HEK293 (cell line): ENCODE results near the gene NR2C2.

Source experiments
- CTCF ChIA-PET: fragments of 350-600 bp; formaldehyde crosslinking; extraction: SDS; loops from one replicate; lab custom pipeline; 2021; ENCODE audit warnings: antibody characterized with exemption; lab: Yijun Ruan, JAX
- POLR2A ChIA-PET: fragments of 300-600 bp; formaldehyde crosslinking; extraction: SDS; loops from one replicate; lab custom pipeline; 2020; ENCODE audit warnings: antibody characterized with exemption, inconsistent platforms; lab: Yijun Ruan, JAX
- H3K27ac ChIP-seq: fragments of 200-500 bp; sonication (Bioruptor generic); 2 replicates; pipeline ENCODE4 v1.5.1; 2014; ENCODE audit warnings: low read depth, low read length, control low read depth, inconsistent platforms; ENCODE audit errors: extremely low read depth
- H3K36me3 ChIP-seq, 2 experiments: fragments of 200-500 bp in 1 of 2; sonication (Bioruptor generic) in 1 of 2; 1 replicate in 1 of 2; 2 replicates in 1 of 2; pipeline ENCODE4 v1.5.1; 2014 to 2017; ENCODE audit warnings: inconsistent platforms in 2 of 2, low read length in 2 of 2; ENCODE audit not compliant: control insufficient read depth in 2 of 2, insufficient read depth in 1 of 2
- H3K4me1 ChIP-seq: fragments of 200-500 bp; sonication (Bioruptor generic); 2 replicates; pipeline ENCODE4 v1.5.1; 2014; ENCODE audit warnings: mild to moderate bottlenecking, low read length, inconsistent platforms; ENCODE audit not compliant: control insufficient read depth, insufficient read depth
- H3K4me3 ChIP-seq: 2 replicates; pipeline ENCODE4 v1.5.1; 2011; ENCODE audit warnings: low read depth, mild to moderate bottlenecking, control low read depth, low read length, moderate library complexity
- H3K9me3 ChIP-seq: fragments of 200-500 bp; sonication (Bioruptor generic); 2 replicates; pipeline ENCODE4 v1.5.1; 2014; ENCODE audit warnings: low read depth, low read length, inconsistent platforms; ENCODE audit not compliant: control insufficient read depth, insufficient read depth
- GLIS2 ChIP-seq: fragments of 450-650 bp; formaldehyde crosslinking; IDR thresholded peaks from 2 replicates; pipeline ENCODE4 v1.5.1; 2016; ENCODE audit warnings: missing biosample characterization, missing genetic modification characterization
- IKZF3 ChIP-seq: fragments of 450-650 bp; IDR thresholded peaks from 2 replicates; pipeline ENCODE4 v1.5.0; 2018; ENCODE audit warnings: missing biosample characterization, mild to moderate bottlenecking, missing genetic modification characterization, moderate library complexity
- PRDM1 ChIP-seq: fragments of 450-650 bp; formaldehyde crosslinking; IDR thresholded peaks from 2 replicates; pipeline ENCODE4; 2016; ENCODE audit warnings: missing biosample characterization, missing genetic modification characterization
- ZFP69B ChIP-seq: fragments of 450-650 bp; formaldehyde crosslinking; IDR thresholded peaks from 2 replicates; pipeline ENCODE4 v1.5.1; 2016; ENCODE audit warnings: missing biosample characterization, missing genetic modification characterization
- ZNF112 ChIP-seq: fragments of 450-650 bp; formaldehyde crosslinking; IDR thresholded peaks from 2 replicates; pipeline ENCODE4 v1.5.0; 2017; ENCODE audit warnings: missing biosample characterization, missing genetic modification characterization
- ZNF146 ChIP-seq: fragments of 450-650 bp; formaldehyde crosslinking; IDR thresholded peaks from 2 replicates; pipeline ENCODE4 v1.5.1; 2016; ENCODE audit warnings: missing biosample characterization, missing genetic modification characterization
- ZNF214 ChIP-seq: fragments of 450-650 bp; formaldehyde crosslinking; IDR thresholded peaks from 2 replicates; pipeline ENCODE4 v1.5.1; 2017; ENCODE audit warnings: missing biosample characterization, mild to moderate bottlenecking, missing genetic modification characterization, borderline replicate concordance
- ZNF324 ChIP-seq: fragments of 450-650 bp; formaldehyde crosslinking; IDR thresholded peaks from 2 replicates; pipeline ENCODE4 v1.5.1; 2016; ENCODE audit warnings: missing biosample characterization, missing genetic modification characterization
- ZNF404 ChIP-seq: fragments of 450-650 bp; formaldehyde crosslinking; IDR thresholded peaks from 2 replicates; pipeline ENCODE4 v1.5.1; 2017; ENCODE audit warnings: missing biosample characterization, missing genetic modification characterization
- ZNF501 ChIP-seq: fragments of 450-650 bp; formaldehyde crosslinking; IDR thresholded peaks from 2 replicates; pipeline ENCODE4 v1.5.1; 2016; ENCODE audit warnings: missing biosample characterization, missing genetic modification characterization
- ZNF544 ChIP-seq: fragments of 450-650 bp; formaldehyde crosslinking; IDR thresholded peaks from 2 replicates; pipeline ENCODE4 v1.5.0; 2017; ENCODE audit warnings: missing biosample characterization, missing genetic modification characterization
- ZNF623 ChIP-seq: fragments of 450-650 bp; formaldehyde crosslinking; IDR thresholded peaks from 2 replicates; pipeline ENCODE4 v1.5.1; 2016; ENCODE audit warnings: missing biosample characterization, missing genetic modification characterization
- ZNF629 ChIP-seq: fragments of 450-650 bp; formaldehyde crosslinking; IDR thresholded peaks from 2 replicates; pipeline ENCODE4 v1.5.1; 2017; ENCODE audit warnings: missing biosample characterization, missing genetic modification characterization
- ZNF658 ChIP-seq: fragments of 450-650 bp; formaldehyde crosslinking; IDR thresholded peaks from 2 replicates; pipeline ENCODE4; 2016; ENCODE audit warnings: missing biosample characterization, missing genetic modification characterization
- ZNF664 ChIP-seq: fragments of 450-650 bp; formaldehyde crosslinking; IDR thresholded peaks from 2 replicates; pipeline ENCODE4 v1.5.1; 2016; ENCODE audit warnings: missing biosample characterization, missing genetic modification characterization
- ZNF776 ChIP-seq: fragments of 450-650 bp; formaldehyde crosslinking; IDR thresholded peaks from 2 replicates; pipeline ENCODE4 v1.5.0; 2017; ENCODE audit warnings: missing biosample characterization, missing genetic modification characterization, borderline replicate concordance
- TF ChIP-seq, protein P1 (sequence below): fragments of 450-650 bp; formaldehyde crosslinking; IDR thresholded peaks from 2 replicates; pipeline ENCODE4 v1.5.1; 2016; ENCODE audit warnings: missing biosample characterization, missing genetic modification characterization
- TF ChIP-seq, protein P2 (sequence below): fragments of 450-650 bp; formaldehyde crosslinking; IDR thresholded peaks from 2 replicates; pipeline ENCODE4 v1.5.1; 2016; ENCODE audit warnings: missing biosample characterization, missing genetic modification characterization
- TF ChIP-seq, protein P3 (sequence below): fragments of 450-650 bp; IDR thresholded peaks from 2 replicates; pipeline ENCODE4 v1.5.1; 2018; ENCODE audit warnings: missing biosample characterization, missing genetic modification characterization
- TF ChIP-seq, protein P4 (sequence below): fragments of 450-650 bp; formaldehyde crosslinking; IDR thresholded peaks from 2 replicates; pipeline ENCODE4 v1.5.0; 2017; ENCODE audit warnings: missing biosample characterization, missing genetic modification characterization, borderline replicate concordance
- TF ChIP-seq, protein P5 (sequence below): fragments of 450-650 bp; formaldehyde crosslinking; IDR thresholded peaks from 2 replicates; pipeline ENCODE4 v1.5.1; 2017; ENCODE audit warnings: missing biosample characterization, missing genetic modification characterization
- TF ChIP-seq, protein P6 (sequence below): fragments of 450-650 bp; formaldehyde crosslinking; IDR thresholded peaks from 2 replicates; pipeline ENCODE4 v1.5.1; 2017; ENCODE audit warnings: missing biosample characterization, missing genetic modification characterization

The NR2C2 gene

DNA sequence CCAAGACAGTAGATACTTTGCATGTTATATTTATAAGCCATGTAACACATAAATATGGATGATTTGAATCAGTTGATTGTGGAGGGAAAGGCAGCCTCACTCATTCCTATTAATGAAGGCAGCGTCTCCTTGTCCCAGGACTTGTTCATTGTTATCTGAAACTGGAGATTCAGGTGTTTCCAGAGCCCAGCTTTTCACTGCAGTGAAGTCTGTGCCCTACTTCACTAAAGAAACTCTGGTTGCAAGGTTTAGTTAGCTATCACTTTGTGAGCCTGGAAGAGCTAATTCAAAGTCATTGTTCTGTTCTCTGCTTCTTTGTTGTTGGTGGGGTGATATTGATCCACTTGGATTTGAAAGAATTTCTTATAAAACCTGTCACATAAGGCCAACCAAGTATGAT lies 9.8 kb downstream of the NR2C2 start (continued):
- TF ChIP-seq, protein P1, sequence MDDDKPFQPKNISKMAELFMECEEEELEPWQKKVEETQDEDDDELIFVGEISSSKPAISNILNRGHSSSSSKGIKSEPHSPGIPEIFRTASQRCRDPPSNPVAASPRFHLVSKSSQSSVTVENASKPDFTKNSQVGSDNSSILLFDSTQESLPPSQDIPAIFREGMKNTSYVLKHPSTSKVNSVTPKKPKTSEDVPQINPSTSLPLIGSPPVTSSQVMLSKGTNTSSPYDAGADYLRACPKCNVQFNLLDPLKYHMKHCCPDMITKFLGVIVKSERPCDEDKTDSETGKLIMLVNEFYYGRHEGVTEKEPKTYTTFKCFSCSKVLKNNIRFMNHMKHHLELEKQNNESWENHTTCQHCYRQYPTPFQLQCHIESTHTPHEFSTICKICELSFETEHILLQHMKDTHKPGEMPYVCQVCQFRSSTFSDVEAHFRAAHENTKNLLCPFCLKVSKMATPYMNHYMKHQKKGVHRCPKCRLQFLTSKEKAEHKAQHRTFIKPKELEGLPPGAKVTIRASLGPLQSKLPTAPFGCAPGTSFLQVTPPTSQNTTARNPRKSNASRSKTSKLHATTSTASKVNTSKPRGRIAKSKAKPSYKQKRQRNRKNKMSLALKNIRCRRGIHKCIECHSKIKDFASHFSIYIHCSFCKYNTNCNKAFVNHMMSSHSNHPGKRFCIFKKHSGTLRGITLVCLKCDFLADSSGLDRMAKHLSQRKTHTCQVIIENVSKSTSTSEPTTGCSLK, result no peak
- TF ChIP-seq ZNF112, result no peak
- no peak for TF ChIP-seq ZNF664 (tag by site-specific recombination)
- TF ChIP-seq ZNF501 (tag by site-specific recombination), result no peak
- no peak for TF ChIP-seq ZNF214 (tag by site-specific recombination)
- TF ChIP-seq, protein P2, sequence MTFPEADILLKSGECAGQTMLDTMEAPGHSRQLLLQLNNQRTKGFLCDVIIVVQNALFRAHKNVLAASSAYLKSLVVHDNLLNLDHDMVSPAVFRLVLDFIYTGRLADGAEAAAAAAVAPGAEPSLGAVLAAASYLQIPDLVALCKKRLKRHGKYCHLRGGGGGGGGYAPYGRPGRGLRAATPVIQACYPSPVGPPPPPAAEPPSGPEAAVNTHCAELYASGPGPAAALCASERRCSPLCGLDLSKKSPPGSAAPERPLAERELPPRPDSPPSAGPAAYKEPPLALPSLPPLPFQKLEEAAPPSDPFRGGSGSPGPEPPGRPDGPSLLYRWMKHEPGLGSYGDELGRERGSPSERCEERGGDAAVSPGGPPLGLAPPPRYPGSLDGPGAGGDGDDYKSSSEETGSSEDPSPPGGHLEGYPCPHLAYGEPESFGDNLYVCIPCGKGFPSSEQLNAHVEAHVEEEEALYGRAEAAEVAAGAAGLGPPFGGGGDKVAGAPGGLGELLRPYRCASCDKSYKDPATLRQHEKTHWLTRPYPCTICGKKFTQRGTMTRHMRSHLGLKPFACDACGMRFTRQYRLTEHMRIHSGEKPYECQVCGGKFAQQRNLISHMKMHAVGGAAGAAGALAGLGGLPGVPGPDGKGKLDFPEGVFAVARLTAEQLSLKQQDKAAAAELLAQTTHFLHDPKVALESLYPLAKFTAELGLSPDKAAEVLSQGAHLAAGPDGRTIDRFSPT, result no peak
- TF ChIP-seq ZNF324 (tag by site-specific recombination), result no peak

DNA sequence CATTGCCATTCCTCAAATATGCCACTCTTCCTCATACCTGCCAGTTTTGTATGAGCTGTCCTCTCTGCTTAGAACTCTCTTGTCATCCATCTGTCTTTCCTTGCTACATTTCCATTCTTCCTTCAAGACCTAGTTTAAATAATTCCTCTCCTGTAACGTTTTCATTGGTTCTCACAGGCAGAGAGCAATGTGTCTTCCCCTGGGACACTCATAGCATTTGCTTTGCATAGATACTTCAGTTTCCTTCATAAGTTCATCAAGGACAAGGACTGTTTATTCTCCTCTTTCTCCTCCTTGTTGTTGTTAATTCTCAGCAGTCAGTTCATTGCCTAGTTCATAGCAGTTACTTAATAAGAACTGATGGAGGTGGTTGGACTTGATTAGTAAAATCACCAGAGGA lies 10.5 kb downstream of the NR2C2 start:
- Histone ChIP-seq H3K27ac (no peak overlapping the region), H3K4me1 (peaks cover 13% of the 10 kb centered on the region), H3K9me3 (no peaks in the 10 kb centered on the region), H3K4me3 (no peak overlapping the region), H3K36me3 (peaks cover 0 to 23% of the 10 kb centered on the region in 2 experiments)
- CTCF ChIA-PET, result interaction anchor here (0.6 to 0.7 kb wide), 2 partner anchors 80 to 1510 kb away, joined by 3 to 4 read pairs; no protein-coding TSS in a partner anchor
- TF ChIP-seq ZNF544 (tag by site-specific recombination), result no peak
- no peak for TF ChIP-seq ZNF623
- no peak for TF ChIP-seq ZNF146
- TF ChIP-seq, protein P3, sequence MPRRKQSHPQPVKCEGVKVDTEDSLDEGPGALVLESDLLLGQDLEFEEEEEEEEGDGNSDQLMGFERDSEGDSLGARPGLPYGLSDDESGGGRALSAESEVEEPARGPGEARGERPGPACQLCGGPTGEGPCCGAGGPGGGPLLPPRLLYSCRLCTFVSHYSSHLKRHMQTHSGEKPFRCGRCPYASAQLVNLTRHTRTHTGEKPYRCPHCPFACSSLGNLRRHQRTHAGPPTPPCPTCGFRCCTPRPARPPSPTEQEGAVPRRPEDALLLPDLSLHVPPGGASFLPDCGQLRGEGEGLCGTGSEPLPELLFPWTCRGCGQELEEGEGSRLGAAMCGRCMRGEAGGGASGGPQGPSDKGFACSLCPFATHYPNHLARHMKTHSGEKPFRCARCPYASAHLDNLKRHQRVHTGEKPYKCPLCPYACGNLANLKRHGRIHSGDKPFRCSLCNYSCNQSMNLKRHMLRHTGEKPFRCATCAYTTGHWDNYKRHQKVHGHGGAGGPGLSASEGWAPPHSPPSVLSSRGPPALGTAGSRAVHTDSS (tag by site-specific recombination), result no peak
- no peak for TF ChIP-seq ZFP69B
- no peak for TF ChIP-seq PRDM1 (tag by site-specific recombination)
- TF ChIP-seq, protein P4, sequence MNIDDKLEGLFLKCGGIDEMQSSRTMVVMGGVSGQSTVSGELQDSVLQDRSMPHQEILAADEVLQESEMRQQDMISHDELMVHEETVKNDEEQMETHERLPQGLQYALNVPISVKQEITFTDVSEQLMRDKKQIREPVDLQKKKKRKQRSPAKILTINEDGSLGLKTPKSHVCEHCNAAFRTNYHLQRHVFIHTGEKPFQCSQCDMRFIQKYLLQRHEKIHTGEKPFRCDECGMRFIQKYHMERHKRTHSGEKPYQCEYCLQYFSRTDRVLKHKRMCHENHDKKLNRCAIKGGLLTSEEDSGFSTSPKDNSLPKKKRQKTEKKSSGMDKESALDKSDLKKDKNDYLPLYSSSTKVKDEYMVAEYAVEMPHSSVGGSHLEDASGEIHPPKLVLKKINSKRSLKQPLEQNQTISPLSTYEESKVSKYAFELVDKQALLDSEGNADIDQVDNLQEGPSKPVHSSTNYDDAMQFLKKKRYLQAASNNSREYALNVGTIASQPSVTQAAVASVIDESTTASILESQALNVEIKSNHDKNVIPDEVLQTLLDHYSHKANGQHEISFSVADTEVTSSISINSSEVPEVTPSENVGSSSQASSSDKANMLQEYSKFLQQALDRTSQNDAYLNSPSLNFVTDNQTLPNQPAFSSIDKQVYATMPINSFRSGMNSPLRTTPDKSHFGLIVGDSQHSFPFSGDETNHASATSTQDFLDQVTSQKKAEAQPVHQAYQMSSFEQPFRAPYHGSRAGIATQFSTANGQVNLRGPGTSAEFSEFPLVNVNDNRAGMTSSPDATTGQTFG (tag by site-specific recombination), result no peak
- TF ChIP-seq, protein P5, sequence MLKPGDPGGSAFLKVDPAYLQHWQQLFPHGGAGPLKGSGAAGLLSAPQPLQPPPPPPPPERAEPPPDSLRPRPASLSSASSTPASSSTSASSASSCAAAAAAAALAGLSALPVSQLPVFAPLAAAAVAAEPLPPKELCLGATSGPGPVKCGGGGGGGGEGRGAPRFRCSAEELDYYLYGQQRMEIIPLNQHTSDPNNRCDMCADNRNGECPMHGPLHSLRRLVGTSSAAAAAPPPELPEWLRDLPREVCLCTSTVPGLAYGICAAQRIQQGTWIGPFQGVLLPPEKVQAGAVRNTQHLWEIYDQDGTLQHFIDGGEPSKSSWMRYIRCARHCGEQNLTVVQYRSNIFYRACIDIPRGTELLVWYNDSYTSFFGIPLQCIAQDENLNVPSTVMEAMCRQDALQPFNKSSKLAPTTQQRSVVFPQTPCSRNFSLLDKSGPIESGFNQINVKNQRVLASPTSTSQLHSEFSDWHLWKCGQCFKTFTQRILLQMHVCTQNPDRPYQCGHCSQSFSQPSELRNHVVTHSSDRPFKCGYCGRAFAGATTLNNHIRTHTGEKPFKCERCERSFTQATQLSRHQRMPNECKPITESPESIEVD (tag by site-specific recombination), result no peak
- TF ChIP-seq ZNF776 (tag by site-specific recombination), result no peak
- no peak for TF ChIP-seq ZNF658
- TF ChIP-seq IKZF3, result no peak
- TF ChIP-seq GLIS2 (tag by site-specific recombination), result no peak
- TF ChIP-seq ZNF404 (tag by site-specific recombination), result no peak
- TF ChIP-seq, protein P6, sequence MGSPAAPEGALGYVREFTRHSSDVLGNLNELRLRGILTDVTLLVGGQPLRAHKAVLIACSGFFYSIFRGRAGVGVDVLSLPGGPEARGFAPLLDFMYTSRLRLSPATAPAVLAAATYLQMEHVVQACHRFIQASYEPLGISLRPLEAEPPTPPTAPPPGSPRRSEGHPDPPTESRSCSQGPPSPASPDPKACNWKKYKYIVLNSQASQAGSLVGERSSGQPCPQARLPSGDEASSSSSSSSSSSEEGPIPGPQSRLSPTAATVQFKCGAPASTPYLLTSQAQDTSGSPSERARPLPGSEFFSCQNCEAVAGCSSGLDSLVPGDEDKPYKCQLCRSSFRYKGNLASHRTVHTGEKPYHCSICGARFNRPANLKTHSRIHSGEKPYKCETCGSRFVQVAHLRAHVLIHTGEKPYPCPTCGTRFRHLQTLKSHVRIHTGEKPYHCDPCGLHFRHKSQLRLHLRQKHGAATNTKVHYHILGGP (tag by site-specific recombination), result no peak
- TF ChIP-seq ZNF629 (tag by site-specific recombination), result no peak
- TF ChIP-seq, all 188 proteins: peak for 0
- POLR2A ChIA-PET, result no interaction called here
